ENCODE results near the gene DEDD2.

Gene DEDD2

GRCh38 chr19:42242512-42243409 lies 25.3 kb upstream of the DEDD2 start, which contains the start of gene GSK3A:
Gene GSK3A, minus strand, starts transcription at chr19:42242602. Its CDS starts 137 bp downstream, at chr19:42242465.
- H3K4me3 ChIP-seq (ENCODE audit: low read length): peak within 1 kb of the TSS; percentile 98
- no peak for TF ChIP-seq ZNF274 (IDR thresholded peaks at IDR 0.05; ENCODE audit: low read depth, low read length)

GRCh38 chr19:42242069-42242511 lies 24.6 kb upstream of the DEDD2 start:
- no peak for TF ChIP-seq ZNF274 (IDR thresholded peaks at IDR 0.05; ENCODE audit: low read depth, low read length)
- H3K4me3 ChIP-seq (ENCODE audit: low read length): peak overlapping the region; percentile 98

- peak overlapping the region; percentile 98 for H3K4me3 ChIP-seq (ENCODE audit: low read length)
- TF ChIP-seq ZNF274 (IDR thresholded peaks at IDR 0.05; ENCODE audit: low read depth, low read length): no peak
Measured at GRCh38 chr19:42241279-42241678, 23.8 kb upstream of the DEDD2 start.

- no peak for TF ChIP-seq ZNF274 (IDR thresholded peaks at IDR 0.05; ENCODE audit: low read depth, low read length)
- H3K4me3 ChIP-seq (ENCODE audit: low read length): no peak overlapping the region
Measured at GRCh38 chr19:42239544-42240220, 22.2 kb upstream of the DEDD2 start.

- TF ChIP-seq ZNF274 (IDR thresholded peaks at IDR 0.05; ENCODE audit: low read depth, low read length): no peak
- no peak overlapping the region for H3K4me3 ChIP-seq (ENCODE audit: low read length)
Measured at GRCh38 chr19:42235181-42235580, 17.7 kb upstream of the DEDD2 start.

GRCh38 chr19:42234364-42234763 lies 16.9 kb upstream of the DEDD2 start:
- no peak for TF ChIP-seq ZNF274 (IDR thresholded peaks at IDR 0.05; ENCODE audit: low read depth, low read length)
- no peak overlapping the region for H3K4me3 ChIP-seq (ENCODE audit: low read length)

- H3K4me3 ChIP-seq (ENCODE audit: low read length): no peak overlapping the region
- TF ChIP-seq ZNF274 (IDR thresholded peaks at IDR 0.05; ENCODE audit: low read depth, low read length): no peak
Measured at GRCh38 chr19:42233678-42234292, 16.3 kb upstream of the DEDD2 start.

GRCh38 chr19:42233106-42233505 lies 15.6 kb upstream of the DEDD2 start:
- TF ChIP-seq ZNF274 (IDR thresholded peaks at IDR 0.05; ENCODE audit: low read depth, low read length): no peak
- H3K4me3 ChIP-seq (ENCODE audit: low read length): no peak overlapping the region

GRCh38 chr19:42232435-42232834 lies 15.0 kb upstream of the DEDD2 start:
- TF ChIP-seq ZNF274 (IDR thresholded peaks at IDR 0.05; ENCODE audit: low read depth, low read length): no peak
- H3K4me3 ChIP-seq (ENCODE audit: low read length): no peak overlapping the region

- no peak for TF ChIP-seq ZNF274 (IDR thresholded peaks at IDR 0.05; ENCODE audit: low read depth, low read length)
- no peak overlapping the region for H3K4me3 ChIP-seq (ENCODE audit: low read length)
Measured at GRCh38 chr19:42230571-42230970, 13.1 kb upstream of the DEDD2 start.

- no peak for TF ChIP-seq ZNF274 (IDR thresholded peaks at IDR 0.05; ENCODE audit: low read depth, low read length)
- H3K4me3 ChIP-seq (ENCODE audit: low read length): no peak overlapping the region
Measured at GRCh38 chr19:42229855-42230351, 12.4 kb upstream of the DEDD2 start.

GRCh38 chr19:42229301-42229854 lies 11.9 kb upstream of the DEDD2 start:
- H3K4me3 ChIP-seq (ENCODE audit: low read length): no peak overlapping the region
- no peak for TF ChIP-seq ZNF274 (IDR thresholded peaks at IDR 0.05; ENCODE audit: low read depth, low read length)

- no peak for TF ChIP-seq ZNF274 (IDR thresholded peaks at IDR 0.05; ENCODE audit: low read depth, low read length)
- H3K4me3 ChIP-seq (ENCODE audit: low read length): no peak overlapping the region
Measured at GRCh38 chr19:42228641-42229040, 11.2 kb upstream of the DEDD2 start.

GRCh38 chr19:42226886-42227285 lies 9.4 kb upstream of the DEDD2 start:
- no peak for TF ChIP-seq ZNF274 (IDR thresholded peaks at IDR 0.05; ENCODE audit: low read depth, low read length)
- H3K4me3 ChIP-seq (ENCODE audit: low read length): no peak overlapping the region
